ENCODE measurements around the gene RASGRP4.
"Not testable (repeated sequence)": the region's sequence is repeated elsewhere in the genome, so short reads cannot be mapped to it uniquely, and the experiment has no call there.

Gene RASGRP4

DNA sequence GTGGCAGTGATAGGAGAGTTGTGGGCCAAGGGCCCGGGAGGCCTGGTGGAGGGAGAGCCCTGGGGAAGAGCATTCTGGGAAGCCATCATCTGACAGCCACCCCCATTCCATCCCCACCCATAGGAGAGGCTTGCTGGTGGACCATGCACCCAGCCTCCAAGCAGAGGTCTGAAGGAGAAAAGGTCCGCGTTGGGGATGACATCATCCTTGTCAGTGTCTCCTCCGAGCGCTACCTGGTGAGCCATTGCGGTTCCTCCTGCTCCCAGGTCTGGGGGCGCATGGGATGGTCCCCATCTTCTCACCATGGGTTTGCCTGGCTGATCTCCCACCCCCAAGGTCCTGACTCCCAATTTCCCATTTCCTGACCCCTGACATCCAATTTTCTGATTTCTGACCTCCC, 18.0 kb upstream of the RASGRP4 start:
- DNase-seq, result no peak

DNA sequence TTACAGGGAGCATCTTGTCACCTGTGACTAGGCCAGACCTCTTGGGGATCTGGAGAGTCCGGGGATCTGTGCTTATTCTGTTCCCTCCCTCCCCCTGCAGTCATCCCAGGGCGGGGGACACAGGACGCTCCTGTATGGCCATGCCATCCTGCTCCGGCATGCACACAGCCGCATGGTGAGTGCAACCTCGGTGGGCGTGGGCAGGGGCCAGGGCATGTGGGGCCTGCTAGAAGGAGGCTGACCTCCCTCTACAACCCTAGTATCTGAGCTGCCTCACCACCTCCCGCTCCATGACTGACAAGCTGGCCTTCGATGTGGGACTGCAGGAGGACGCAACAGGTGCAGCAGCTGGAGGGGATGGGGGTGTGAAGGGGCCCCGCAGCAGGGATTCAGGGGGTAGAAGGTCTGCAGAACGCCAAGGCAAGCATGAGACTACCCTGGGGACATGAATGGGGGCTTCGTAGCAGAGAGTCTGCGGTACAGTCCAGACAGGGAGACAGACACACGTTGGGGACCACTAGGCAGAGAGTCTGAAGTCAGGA, 17.5 kb upstream of the RASGRP4 start:
- no peak for DNase-seq

- no peak for DNase-seq
These were observed 16.7 kb upstream of the RASGRP4 start for GRCh38 chr19:38442736-38443135.

- DNase-seq, result no peak
These were observed 15.8 kb upstream of the RASGRP4 start for GRCh38 chr19:38441657-38442348.

DNA sequence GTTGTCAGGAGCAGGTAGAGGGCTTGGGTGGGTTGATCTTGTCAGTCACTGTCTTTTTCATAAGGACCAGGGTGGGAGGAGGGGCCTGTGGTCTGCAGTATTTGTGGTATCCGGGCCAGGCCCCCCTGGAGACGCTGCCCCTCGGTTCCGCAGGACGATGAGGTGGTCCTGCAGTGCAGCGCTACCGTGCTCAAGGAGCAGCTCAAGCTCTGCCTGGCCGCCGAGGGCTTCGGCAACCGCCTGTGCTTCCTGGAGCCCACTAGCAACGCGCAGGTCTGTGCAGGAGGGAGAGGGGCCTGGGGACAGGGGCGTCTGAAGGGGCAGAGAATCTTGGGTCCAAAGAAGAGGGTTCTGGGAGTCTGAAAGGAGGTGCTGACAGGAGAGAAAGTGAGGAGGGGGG, 14.6 kb upstream of the RASGRP4 start:
- no peak for DNase-seq

GRCh38 chr19:38437917-38438316, 11.9 kb upstream of the RASGRP4 start:
- no peak for DNase-seq

DNA sequence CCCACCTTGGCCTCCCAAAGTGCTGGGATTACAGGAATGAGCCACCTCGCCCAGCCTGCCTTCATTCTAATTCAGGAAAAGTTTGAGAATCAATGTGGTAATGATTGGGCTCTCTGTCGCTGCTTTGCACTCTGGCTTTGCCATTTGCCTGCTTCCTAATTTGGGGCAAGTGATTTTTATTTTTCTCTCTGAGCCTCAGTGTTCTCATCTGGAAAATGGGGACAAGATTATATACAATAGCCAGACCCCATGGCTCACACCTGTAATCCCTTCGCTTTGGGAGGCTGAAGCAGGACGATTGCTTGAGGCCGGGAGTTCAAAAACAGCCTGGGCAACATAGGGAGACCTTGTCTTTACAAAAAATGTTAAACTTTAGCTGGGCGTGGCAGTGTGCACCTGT, 11.3 kb upstream of the RASGRP4 start:
- no peak for DNase-seq

GRCh38 chr19:38434549-38435051, 8.6 kb upstream of the RASGRP4 start:
- DNase-seq, result no peak

- DNase-seq, result peak; percentile 13
These were observed 7.3 kb upstream of the RASGRP4 start, which contains the start of gene RYR1 for GRCh38 chr19:38433268-38433733. Gene RYR1, plus strand, starts transcription at chr19:38433691. Its CDS starts 139 bp downstream, at chr19:38433830.

- DNase-seq, result no peak
These were observed 4.9 kb upstream of the RASGRP4 start for GRCh38 chr19:38430931-38431330.

- DNase-seq, result no peak
These were observed 3.8 kb upstream of the RASGRP4 start for GRCh38 chr19:38429811-38430156.

DNA sequence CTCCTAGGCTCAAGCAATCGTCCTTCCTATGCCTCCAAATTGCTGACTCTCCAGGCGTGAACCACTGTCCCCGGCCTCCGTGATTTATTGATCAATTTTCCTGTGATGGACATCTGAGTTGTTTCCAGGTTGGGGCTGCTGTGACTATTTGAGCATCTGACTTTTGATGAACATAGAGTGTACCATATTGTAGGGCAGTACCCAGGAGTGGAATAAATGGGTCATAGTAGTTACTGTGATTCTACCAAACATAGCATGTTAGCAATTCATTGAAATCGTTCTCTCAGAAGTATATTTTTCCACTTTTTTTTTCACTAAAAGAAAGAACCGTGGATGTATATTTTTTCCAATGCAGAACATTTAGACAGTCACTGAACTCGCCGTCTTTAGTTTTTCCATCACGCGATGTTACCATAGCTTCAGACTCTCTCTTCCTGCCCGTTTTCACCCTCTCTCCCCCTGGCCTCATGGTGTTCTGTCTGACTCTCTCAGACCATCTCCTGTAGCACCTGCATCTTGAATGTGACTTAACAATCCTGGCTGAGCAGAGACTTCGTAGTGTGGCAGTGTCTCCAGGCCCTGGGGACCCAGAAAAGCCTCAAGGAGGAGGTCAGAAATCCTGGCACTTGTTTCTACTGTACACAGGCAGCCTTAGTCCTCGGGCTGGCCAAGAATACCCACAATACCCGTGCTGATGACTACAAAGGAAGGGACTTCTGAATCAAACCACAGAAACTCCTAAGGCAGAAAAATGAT, 3.2 kb upstream of the RASGRP4 start:
- DNase-seq, result no peak

GRCh38 chr19:38427035-38427677, 1.1 kb upstream of the RASGRP4 start:
- not testable (repeated sequence) for DNase-seq

DNA sequence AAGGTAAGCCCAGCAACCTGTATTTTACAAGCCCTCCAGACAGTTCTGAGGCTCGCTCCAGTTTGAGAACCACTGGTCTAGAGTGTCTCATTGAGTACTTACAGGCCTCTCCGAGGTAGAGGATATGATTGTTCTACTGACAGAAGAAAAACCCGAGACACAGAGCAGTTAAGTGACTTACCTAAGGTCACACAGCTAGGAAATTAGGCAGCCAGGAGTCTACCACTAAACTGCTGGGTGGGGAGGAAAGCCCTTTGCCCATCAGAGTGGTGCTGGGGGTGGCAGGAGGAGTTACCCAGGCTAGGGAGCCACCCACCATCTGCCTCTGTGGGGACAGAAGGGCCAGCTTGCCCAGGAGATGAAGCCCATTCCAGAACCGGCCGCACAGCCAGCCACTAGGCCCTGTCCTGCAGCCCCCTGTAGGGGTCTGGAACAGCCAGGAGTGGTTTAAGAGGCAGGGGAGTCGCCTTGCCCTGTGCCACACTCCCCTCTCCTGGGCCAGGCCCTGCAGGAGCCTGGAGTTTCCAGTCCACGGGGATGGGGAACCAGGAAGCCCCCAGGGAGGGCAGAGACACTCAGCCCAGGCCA, 703 bp downstream of the RASGRP4 start:
- no peak for DNase-seq

GRCh38 chr19:38424272-38424671, 1.7 kb downstream of the RASGRP4 start:
- DNase-seq, result no peak

DNA sequence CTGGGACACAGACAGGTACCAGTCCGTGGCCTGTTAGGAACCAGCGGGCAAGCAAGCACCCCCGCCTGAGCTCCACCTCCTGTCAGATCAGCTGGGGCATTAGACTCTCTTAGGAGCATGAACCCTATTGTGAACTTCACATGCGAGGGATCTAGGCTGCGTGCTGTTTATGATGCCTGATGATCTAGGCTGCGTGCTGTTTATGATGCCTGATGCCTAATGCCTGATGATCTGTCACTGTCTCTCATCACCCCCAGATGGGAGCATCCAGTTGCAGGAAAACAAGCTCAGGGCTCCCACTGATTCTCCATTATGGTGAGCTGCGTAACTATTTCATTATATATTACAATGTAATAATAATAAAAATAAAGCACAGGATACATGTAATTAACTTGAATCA, 3.6 kb downstream of the RASGRP4 start:
- no peak for DNase-seq

DNA sequence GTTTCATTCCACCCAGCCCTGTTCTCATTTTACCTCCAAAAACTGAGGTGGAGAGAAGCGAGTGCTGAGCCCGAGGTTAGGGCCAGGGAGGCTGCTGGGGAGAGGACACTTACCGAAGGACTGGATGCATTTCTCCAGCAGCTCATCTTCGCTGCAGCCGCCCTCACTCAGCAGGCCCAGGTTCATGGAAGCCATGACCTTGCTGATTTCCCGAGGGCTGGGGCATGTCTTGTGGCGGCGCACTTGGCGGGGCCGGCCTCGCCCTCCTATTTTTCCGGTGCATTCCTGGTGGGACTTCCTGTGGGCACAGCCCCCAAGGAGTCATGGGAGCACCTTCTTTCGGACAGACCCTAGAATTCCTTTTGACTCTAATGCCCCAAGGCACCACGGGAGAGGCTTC, 4.2 kb downstream of the RASGRP4 start:
- DNase-seq, result no peak

DNA sequence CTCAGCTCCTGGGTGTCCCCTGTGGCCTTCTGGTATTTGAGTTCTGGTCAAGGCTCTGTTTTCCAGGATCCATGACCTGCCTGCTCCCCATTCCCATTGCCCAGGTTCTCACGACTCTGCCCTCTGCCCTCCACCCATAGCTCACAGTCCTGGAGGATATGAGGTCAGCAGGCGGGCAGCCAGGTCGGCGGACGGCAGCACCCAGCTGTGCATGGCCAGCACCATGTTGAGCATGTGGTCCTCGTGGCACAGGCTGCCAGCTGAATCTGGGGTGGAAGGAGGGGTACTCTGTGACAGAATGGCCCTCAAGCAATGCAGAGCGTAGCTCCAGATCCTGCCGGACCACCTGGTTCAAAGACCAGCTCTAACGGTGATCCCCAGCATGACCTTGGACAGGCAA, 5.1 kb downstream of the RASGRP4 start:
- DNase-seq, result no peak

DNA sequence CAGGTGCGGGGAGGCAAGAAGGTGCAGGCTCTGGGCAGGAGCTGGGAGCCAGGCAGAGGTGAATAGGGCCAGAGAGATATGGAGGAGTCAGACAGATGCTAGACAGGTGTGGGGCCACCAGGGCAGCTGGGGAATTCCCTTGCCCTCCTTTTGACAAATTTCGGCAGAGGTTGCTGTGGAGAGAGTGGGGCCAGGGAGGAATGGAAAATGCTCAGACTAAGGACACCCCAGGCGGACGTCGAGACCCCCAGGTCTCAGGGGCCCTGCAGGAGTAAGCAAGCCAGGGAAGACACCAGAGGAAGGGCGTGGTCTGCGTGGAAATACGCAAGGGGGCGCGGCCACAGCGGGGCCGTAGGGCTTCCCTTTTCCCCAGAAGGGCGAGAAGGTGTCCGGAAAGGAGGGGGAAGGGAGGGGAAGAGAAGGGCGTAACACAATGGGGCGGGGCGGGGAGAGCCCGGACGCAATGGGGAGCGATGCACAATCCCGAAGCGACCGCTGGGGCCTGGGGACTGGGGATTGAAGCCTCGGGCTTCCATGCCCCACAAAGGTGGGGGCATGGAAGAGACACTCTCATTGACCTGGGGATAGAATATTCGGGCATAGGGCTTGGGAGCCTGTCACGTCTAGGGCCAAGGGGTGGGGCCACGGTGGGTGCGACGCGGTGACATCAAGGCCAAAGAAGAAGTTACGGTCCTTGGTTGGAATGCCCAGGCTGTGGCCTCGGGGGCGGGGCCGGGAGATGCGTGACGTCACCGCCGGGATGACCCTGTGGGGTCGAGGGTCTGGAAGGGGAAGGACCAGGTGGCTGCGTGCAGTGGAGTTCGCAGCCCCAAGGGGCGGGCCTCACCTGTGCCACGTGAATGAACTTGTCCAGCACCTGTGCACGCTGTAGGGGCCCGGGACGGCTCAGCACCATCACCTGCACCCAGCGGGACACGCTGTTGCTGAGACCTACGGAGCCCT, 8.2 kb downstream of the RASGRP4 start:
- DNase-seq, result no peak

DNA sequence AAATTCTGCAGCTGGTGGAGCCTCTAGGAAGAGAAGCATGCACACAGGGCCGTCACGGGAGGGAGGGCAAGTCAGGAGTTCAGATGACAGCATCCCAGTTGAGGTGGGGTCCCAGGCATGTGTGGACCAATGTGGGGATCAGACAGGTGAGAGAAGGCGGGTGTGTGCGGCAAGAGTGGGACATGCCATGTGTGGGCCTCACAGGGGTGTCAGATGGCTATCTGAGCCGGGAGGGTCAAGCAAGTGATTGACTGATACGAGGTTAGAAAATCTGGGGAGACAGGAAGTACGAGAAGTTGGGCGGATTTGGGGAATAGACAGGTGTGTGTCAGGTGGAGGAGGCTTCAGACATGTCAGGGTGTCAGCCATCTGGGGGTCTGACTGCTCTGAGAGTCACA, 8.9 kb downstream of the RASGRP4 start:
- no peak for DNase-seq

DNA sequence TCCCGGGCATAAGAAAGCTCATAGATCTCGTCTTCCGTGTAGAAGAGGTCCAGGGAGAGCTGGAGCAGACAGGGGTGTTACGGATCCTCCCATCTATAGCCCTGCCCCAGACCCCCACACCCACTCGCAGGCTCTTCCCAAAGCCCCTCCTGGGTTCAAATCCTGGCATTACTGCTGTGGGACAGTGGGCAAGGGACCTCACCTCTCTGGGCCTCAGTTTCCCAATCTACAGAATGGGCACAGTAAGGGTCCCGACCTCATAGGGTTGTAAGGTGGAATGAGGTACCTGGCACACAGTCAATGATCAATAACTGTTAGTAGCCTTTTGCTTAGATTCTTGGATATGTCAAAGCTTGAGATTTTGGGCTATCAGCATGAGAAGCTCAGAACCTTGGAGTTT, 12.6 kb downstream of the RASGRP4 start:
- DNase-seq, result no peak

- no peak for DNase-seq
These were observed 13.1 kb downstream of the RASGRP4 start for GRCh38 chr19:38412961-38413360.

Data from fibroblast of skin of right biceps (primary cell).